CD14-positive monocyte (primary cell): ENCODE measurements around the gene ZXDC. TPM values are rescaled to one million over a fixed set of nuclear protein-coding genes. Genes with fewer than 3 reads are reported as not detected.

ENCODE experiments used
- DNase-seq, 3 donors: peaks; one replicate each; pipeline ENCODE4 v3.0.0-alpha.2; 2011 to 2022
- H2AFZ ChIP-seq: 2 replicates; pipeline ENCODE4 v1.6.0; 2012; ENCODE audit warnings: mild to moderate bottlenecking, low read depth, low read length, inconsistent platforms; ENCODE audit not compliant: insufficient read depth, poor library complexity, severe bottlenecking
- H3K27ac ChIP-seq, 2 donors: 1 replicate in 1 of 2; 2 replicates in 1 of 2; pipeline ENCODE4 v1.5.1; 2012 to 2013; ENCODE audit warnings: low read length in 2 of 2, control low read depth in 1 of 2, inconsistent platforms in 1 of 2, low read depth in 1 of 2, mild to moderate bottlenecking in 1 of 2
- H3K27me3 ChIP-seq, 2 donors: one replicate each; pipeline versions ENCODE4 v1.6.0 to v1.6.1; 2011 to 2013; ENCODE audit warnings: low read length in 2 of 2; ENCODE audit not compliant: control insufficient read depth in 2 of 2, insufficient read depth in 2 of 2
- H3K36me3 ChIP-seq, 2 donors: replicated peaks in 1 of 2; 1 replicate in 1 of 2; 2 replicates in 1 of 2; pipeline versions ENCODE4 v1.5.1 to v1.6.1; 2012 to 2013; ENCODE audit warnings: low read length in 2 of 2, control low read depth in 1 of 2, inconsistent platforms in 1 of 2, mild to moderate bottlenecking in 1 of 2; ENCODE audit not compliant: insufficient read depth in 2 of 2, control insufficient read depth in 1 of 2
- H3K4me1 ChIP-seq, 2 donors: 1 replicate in 1 of 2; 2 replicates in 1 of 2; pipeline versions ENCODE4 v1.5.1 to v1.6.1; 2012 to 2013; ENCODE audit warnings: low read length in 2 of 2, control low read depth in 1 of 2, inconsistent platforms in 1 of 2, mild to moderate bottlenecking in 1 of 2, moderate library complexity in 1 of 2; ENCODE audit not compliant: insufficient read depth in 2 of 2, control insufficient read depth in 1 of 2
- H3K4me2 ChIP-seq: replicated peaks from 2 replicates; pipeline ENCODE3; 2012; ENCODE audit warnings: low read length, moderate library complexity, mild to moderate bottlenecking; ENCODE audit not compliant: poor library complexity, severe bottlenecking; ENCODE audit errors: extremely low read depth
- H3K4me3 ChIP-seq, 3 experiments: fragments of 200-600 bp in 1 of 3; sonication (generic) in 1 of 3; replicated peaks in 1 of 3; 1 replicate in 2 of 3; 2 replicates in 1 of 3; pipeline ENCODE4 v1.5.1; 2011 to 2013; ENCODE audit warnings: low read length in 3 of 3, mild to moderate bottlenecking in 3 of 3, control low read depth in 2 of 3, low read depth in 2 of 3, inconsistent platforms in 1 of 3, moderate library complexity in 1 of 3
- H3K79me2 ChIP-seq: 2 replicates; pipeline ENCODE4 v1.6.0; 2012; ENCODE audit warnings: mild to moderate bottlenecking, control low read depth, inconsistent platforms, low read length, moderate library complexity; ENCODE audit not compliant: insufficient read depth
- H3K9ac ChIP-seq: 2 replicates; pipeline ENCODE4 v1.6.0; 2017; ENCODE audit warnings: low read length, mild to moderate bottlenecking; ENCODE audit not compliant: insufficient read depth, poor library complexity, severe bottlenecking
- H3K9me3 ChIP-seq, 2 donors: replicated peaks in 1 of 2; 1 replicate in 1 of 2; 2 replicates in 1 of 2; pipeline versions ENCODE4 v1.5.1 to v1.6.1; 2012 to 2013; ENCODE audit warnings: low read length in 2 of 2, control low read depth in 1 of 2; ENCODE audit not compliant: control insufficient read depth in 1 of 2, insufficient read depth in 1 of 2
- H4K20me1 ChIP-seq: 2 replicates; pipeline ENCODE4 v1.6.0; 2012; ENCODE audit warnings: mild to moderate bottlenecking, low read length, control low read depth, moderate library complexity; ENCODE audit not compliant: insufficient read depth
- H3K27ac Mint-ChIP-seq, 7 donors: one replicate each; pipeline ENCODE4 v1.8.0; 2020; ENCODE audit warnings: mild to moderate bottlenecking in 7 of 7, mixed read lengths in 7 of 7, moderate library complexity in 6 of 7, inconsistent platforms in 2 of 7
- H3K27me3 Mint-ChIP-seq, 3 donors: one replicate each; pipeline ENCODE4 v1.8.0; 2021 to 2022; ENCODE audit warnings: low read depth in 3 of 3, mild to moderate bottlenecking in 3 of 3, mixed read lengths in 3 of 3, moderate library complexity in 3 of 3, inconsistent platforms in 1 of 3
- H3K36me3 Mint-ChIP-seq, 2 donors: one replicate each; pipeline ENCODE4 v1.8.0; 2020; ENCODE audit warnings: mixed read lengths in 2 of 2, inconsistent platforms in 1 of 2, mild to moderate bottlenecking in 1 of 2
- H3K4me1 Mint-ChIP-seq: one replicate; pipeline ENCODE4 v1.8.0; 2020; ENCODE audit warnings: mild to moderate bottlenecking, mixed read lengths
- H3K4me3 Mint-ChIP-seq, 2 donors: one replicate each; pipeline ENCODE4 v1.8.0; 2020; ENCODE audit warnings: mild to moderate bottlenecking in 2 of 2, mixed read lengths in 2 of 2, moderate library complexity in 1 of 2
- H3K9me3 Mint-ChIP-seq, 7 donors: one replicate each; pipeline ENCODE4 v1.8.0; 2020 to 2022; ENCODE audit warnings: mixed read lengths in 7 of 7, mild to moderate bottlenecking in 6 of 7, moderate library complexity in 6 of 7, inconsistent platforms in 2 of 7
- WGBS: methylation state at CpG from one replicate; pipeline ENCODE4 v1.1.5; 2013; ENCODE audit warnings: missing lambda C conversion rate; ENCODE audit not compliant: insufficient coverage; 5-methylcytosine and 5-hydroxymethylcytosine counted together
- intact Hi-C, 2 donors: fragments of 100-400 bp; cut with micrococcal nuclease; formaldehyde crosslinking; loops; one replicate each; pipeline versions ENCODE4 v1.15.0 to v1.15.1; 2023
- polyA plus RNA-seq, 3 donors: library from polyadenylated mRNA; depleted of rRNA in 1 of 3; unstranded in 2 of 3; stranded (reverse) in 1 of 3; fragments of 300-500 nt in 2 of 3; fragments of >200 nt in 1 of 3; fragmentation: Illumina TruSeq in 2 of 3; gene quantifications; 1 replicate in 2 of 3; 2 replicates in 1 of 3; pipeline ENCODE4 v1.2.3, GENCODE V29; 2012 to 2021
- TF ChIP-seq, protein P1 (sequence below): fragments of 200-600 bp; IDR thresholded peaks from one replicate; pipeline ENCODE4 v1.8.0; 2022; ENCODE audit warnings: antibody characterized with exemption, mild to moderate bottlenecking

Gene ZXDC
- polyA plus RNA-seq, 3 donors: 6.3 to 44.8 (median 9.7) TPM

DNA sequence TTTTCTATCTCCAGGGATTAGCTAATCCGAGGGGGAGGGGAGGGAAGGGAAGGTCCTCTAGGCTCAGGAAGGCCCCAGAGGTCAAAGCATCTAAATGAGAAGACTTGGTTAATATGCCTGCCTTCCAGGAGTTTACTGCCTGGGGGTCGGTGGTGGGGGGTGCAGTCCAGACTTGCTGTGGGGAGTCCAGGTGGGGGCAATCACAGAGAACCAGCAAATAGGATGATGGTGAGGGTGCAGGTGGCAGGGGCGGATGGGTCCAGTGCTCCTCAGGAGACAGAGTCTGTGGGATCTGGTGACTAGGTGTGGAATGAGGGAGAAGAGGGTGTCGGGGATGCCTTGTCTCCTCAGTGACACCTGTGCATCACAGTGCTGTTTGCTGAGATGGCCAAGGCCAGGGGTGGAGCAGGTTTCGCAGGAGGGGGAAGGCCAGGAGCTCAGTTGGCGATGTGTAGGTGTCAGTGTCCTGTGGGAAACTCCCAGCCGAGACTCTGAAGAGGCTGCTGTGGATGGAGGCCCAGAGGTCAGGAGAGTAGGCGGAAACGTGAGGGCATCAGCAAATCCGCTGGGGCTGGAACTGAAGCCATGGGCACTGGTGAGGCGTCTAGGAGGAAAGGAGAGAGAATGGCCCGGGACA is 72.9 kb downstream of the ZXDC start:
- Histone ChIP-seq H3K4me3 (no peak overlapping the region), H3K4me2 (no peak overlapping the region), H3K36me3 (no peaks in the 10 kb centered on the region), H3K27me3 (no peaks in the 10 kb centered on the region), H4K20me1 (no peaks in the 10 kb centered on the region), H3K9me3 (peaks cover 20 to 33% of the 10 kb centered on the region in 2 donors), H3K9ac (no peak overlapping the region), H3K27ac (no peak overlapping the region), H3K79me2 (no peaks in the 10 kb centered on the region), H2AFZ (no peak overlapping the region), H3K4me1 (peaks cover 5 to 6% of the 10 kb centered on the region in 2 donors)
- Mint-ChIP-seq H3K4me3 (no peak overlapping the region), H3K27ac (peak overlapping the region in 1 of 7 donors; percentile 4), H3K9me3 (peaks cover 15 to 34% (median 29%) of the 10 kb centered on the region in 7 donors), H3K4me1 (peaks cover 7% of the 10 kb centered on the region), H3K36me3 (peaks cover 0 to 2% of the 10 kb centered on the region in 2 donors), H3K27me3 (peaks cover 6 to 21% (median 14%) of the 10 kb centered on the region in 3 donors)
- 87% methylated on average over 9 of the region's 12 CpGs for WGBS
- TF ChIP-seq, protein P1, sequence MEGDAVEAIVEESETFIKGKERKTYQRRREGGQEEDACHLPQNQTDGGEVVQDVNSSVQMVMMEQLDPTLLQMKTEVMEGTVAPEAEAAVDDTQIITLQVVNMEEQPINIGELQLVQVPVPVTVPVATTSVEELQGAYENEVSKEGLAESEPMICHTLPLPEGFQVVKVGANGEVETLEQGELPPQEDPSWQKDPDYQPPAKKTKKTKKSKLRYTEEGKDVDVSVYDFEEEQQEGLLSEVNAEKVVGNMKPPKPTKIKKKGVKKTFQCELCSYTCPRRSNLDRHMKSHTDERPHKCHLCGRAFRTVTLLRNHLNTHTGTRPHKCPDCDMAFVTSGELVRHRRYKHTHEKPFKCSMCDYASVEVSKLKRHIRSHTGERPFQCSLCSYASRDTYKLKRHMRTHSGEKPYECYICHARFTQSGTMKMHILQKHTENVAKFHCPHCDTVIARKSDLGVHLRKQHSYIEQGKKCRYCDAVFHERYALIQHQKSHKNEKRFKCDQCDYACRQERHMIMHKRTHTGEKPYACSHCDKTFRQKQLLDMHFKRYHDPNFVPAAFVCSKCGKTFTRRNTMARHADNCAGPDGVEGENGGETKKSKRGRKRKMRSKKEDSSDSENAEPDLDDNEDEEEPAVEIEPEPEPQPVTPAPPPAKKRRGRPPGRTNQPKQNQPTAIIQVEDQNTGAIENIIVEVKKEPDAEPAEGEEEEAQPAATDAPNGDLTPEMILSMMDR: no peak
- no peak for DNase-seq
- intact Hi-C loops: no loop called here

DNA sequence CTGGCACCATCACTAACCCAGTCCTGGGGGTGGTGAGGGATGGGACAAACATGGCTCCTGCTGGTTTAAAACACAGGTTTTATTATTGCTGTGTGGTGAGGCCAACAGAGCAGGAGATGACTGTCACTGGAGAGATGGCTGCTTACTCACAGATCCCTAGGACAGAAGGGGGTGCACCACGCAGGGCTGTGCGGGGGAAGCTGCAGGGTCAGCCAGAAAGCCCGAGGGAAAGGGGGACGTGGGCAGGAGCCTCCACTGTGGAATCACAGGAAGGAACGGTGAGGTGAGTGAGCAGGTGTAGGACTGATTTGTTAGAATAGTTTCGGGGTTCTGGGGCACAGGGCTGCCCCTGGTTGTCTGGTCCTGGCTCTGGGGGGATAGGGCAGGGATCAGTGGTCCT is 73.5 kb downstream of the ZXDC start:
- DNase-seq: no peak
- Histone ChIP-seq H3K4me1 (peaks cover 5 to 6% of the 10 kb centered on the region in 2 donors), H2AFZ (no peak overlapping the region), H4K20me1 (no peaks in the 10 kb centered on the region), H3K4me2 (no peak overlapping the region), H3K27ac (no peak overlapping the region), H3K4me3 (no peak overlapping the region), H3K79me2 (no peaks in the 10 kb centered on the region), H3K9me3 (peaks cover 20 to 37% of the 10 kb centered on the region in 2 donors), H3K36me3 (no peaks in the 10 kb centered on the region), H3K27me3 (no peaks in the 10 kb centered on the region), H3K9ac (no peak overlapping the region)
- WGBS: 83% methylated on average over 6 of the region's 6 CpGs
- H3K4me3 Mint-ChIP-seq: no peak overlapping the region
- peaks cover 19 to 39% (median 31%) of the 10 kb centered on the region in 7 donors for H3K9me3 Mint-ChIP-seq
- H3K27ac Mint-ChIP-seq: no peak overlapping the region
- TF ChIP-seq, protein P1: no peak
- H3K4me1 Mint-ChIP-seq: peaks cover 7% of the 10 kb centered on the region
- intact Hi-C loops: no loop called here
- peaks cover 0 to 2% of the 10 kb centered on the region in 2 donors for H3K36me3 Mint-ChIP-seq
- H3K27me3 Mint-ChIP-seq: peaks cover 9 to 16% (median 12%) of the 10 kb centered on the region in 3 donors
